Osteoblast (primary cell): Measurements from ENCODE around the gene IGFALS. TPM values are rescaled to one million over a fixed set of nuclear protein-coding genes. Genes with fewer than 3 reads are reported as not detected.
A peak's percentile ranks its signal among the peaks of the same experiment; 100 is the strongest.

ENCODE experiments used
- DNase-seq: peaks from one replicate; pipeline ENCODE4 v3.0.0; 2011; ENCODE audit warnings: low spot score, mixed read lengths; ENCODE audit not compliant: insufficient read length; ENCODE audit errors: missing footprints
- H2AFZ ChIP-seq: 2 replicates; pipeline ENCODE4 v1.6.0; 2011; ENCODE audit warnings: mild to moderate bottlenecking, low read length
- H3K27ac ChIP-seq: 2 replicates; pipeline ENCODE4 v1.5.1; 2011; ENCODE audit warnings: mild to moderate bottlenecking, low read depth, low read length, moderate library complexity
- H3K27me3 ChIP-seq: 2 replicates; pipeline ENCODE4 v1.6.0; 2012; ENCODE audit warnings: mild to moderate bottlenecking, control low read depth, inconsistent platforms, low read length, moderate library complexity; ENCODE audit not compliant: insufficient read depth
- H3K36me3 ChIP-seq: 2 replicates; pipeline ENCODE4 v1.5.1; 2011; ENCODE audit warnings: mild to moderate bottlenecking, low read length, control low read depth, moderate library complexity; ENCODE audit not compliant: insufficient read depth
- H3K4me1 ChIP-seq: 2 replicates; pipeline ENCODE4 v1.5.1; 2011; ENCODE audit warnings: mild to moderate bottlenecking, low read length, control low read depth, moderate library complexity; ENCODE audit not compliant: insufficient read depth
- H3K4me2 ChIP-seq: 2 replicates; pipeline ENCODE4 v1.6.0; 2011; ENCODE audit warnings: mild to moderate bottlenecking, low read length; ENCODE audit not compliant: insufficient read depth
- H3K4me3 ChIP-seq: fragments of 200-600 bp; sonication (generic); 3 replicates; pipeline ENCODE4 v1.5.1; 2012; ENCODE audit warnings: mild to moderate bottlenecking, low read length, inconsistent platforms; ENCODE audit not compliant: insufficient read depth
- H3K79me2 ChIP-seq: 2 replicates; pipeline ENCODE4 v1.6.0; 2012; ENCODE audit warnings: mild to moderate bottlenecking, low read length, control low read depth, inconsistent platforms; ENCODE audit not compliant: insufficient read depth
- H3K9me3 ChIP-seq: 2 replicates; pipeline ENCODE4 v1.5.1; 2011; ENCODE audit warnings: low read depth, low read length, control low read depth
- H4K20me1 ChIP-seq: 2 replicates; pipeline ENCODE4 v1.6.0; 2012; ENCODE audit warnings: mild to moderate bottlenecking, low read length, control low read depth; ENCODE audit not compliant: insufficient read depth
- CTCF ChIP-seq: IDR thresholded peaks from 2 replicates; pipeline ENCODE4 v1.5.1; 2011; ENCODE audit warnings: mild to moderate bottlenecking, low read depth, low read length, moderate library complexity; ENCODE audit errors: extremely low read depth
- total RNA-seq: library from RNA; depleted of rRNA; stranded (reverse); fragments of >200 nt; gene quantifications from 2 replicates; pipeline ENCODE4 v1.2.3, GENCODE V29; 2012

The IGFALS gene
- total RNA-seq, 1 donor, result not detected

GRCh38 chr16:1760911-1761310, 32.6 kb downstream of the IGFALS start:
- H3K27me3 ChIP-seq, result no peaks in the 10 kb centered on the region
- peaks cover 52% of the 10 kb centered on the region for H3K36me3 ChIP-seq
- no peaks in the 10 kb centered on the region for H3K4me1 ChIP-seq
- peak; percentile 84 for DNase-seq
- H3K4me3 ChIP-seq, result no peak overlapping the region
- no peak overlapping the region for H3K4me2 ChIP-seq
- peaks cover 4% of the 10 kb centered on the region for H3K79me2 ChIP-seq
- H3K9me3 ChIP-seq, result no peaks in the 10 kb centered on the region
- no peak for TF ChIP-seq CTCF
- H3K27ac ChIP-seq, result no peak overlapping the region
- no peak overlapping the region for H2AFZ ChIP-seq
- peaks cover 9% of the 10 kb centered on the region for H4K20me1 ChIP-seq

DNA sequence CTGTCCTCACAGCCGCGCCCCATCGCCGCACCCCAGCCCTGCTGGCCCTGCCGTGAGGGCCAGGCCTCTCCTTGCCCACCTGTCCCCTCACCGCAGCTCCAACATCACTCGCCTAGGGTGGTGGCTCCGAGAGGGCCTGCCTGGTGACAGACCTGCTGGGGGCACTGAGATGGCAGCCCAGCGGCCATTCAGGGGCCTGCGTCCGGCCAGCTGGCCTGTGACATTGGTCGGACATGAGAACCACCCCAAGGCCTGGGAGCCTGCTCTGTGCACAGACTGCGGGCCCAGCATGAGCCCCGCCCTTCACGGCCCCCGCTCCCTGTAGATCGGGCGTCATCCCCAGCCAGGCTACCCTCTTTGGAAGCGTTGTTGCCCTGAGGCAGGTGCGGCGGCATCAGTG, 34.0 kb downstream of the IGFALS start:
- TF ChIP-seq CTCF, result no peak
- peaks cover 12% of the 10 kb centered on the region for H4K20me1 ChIP-seq
- no peak overlapping the region for H3K4me2 ChIP-seq
- no peaks in the 10 kb centered on the region for H3K4me1 ChIP-seq
- no peak overlapping the region for H3K4me3 ChIP-seq
- peaks cover 5% of the 10 kb centered on the region for H3K79me2 ChIP-seq
- DNase-seq, result peak; percentile 74
- H3K36me3 ChIP-seq, result peaks cover 41% of the 10 kb centered on the region
- no peak overlapping the region for H3K27ac ChIP-seq
- no peaks in the 10 kb centered on the region for H3K27me3 ChIP-seq
- no peaks in the 10 kb centered on the region for H3K9me3 ChIP-seq
- no peak overlapping the region for H2AFZ ChIP-seq

DNA sequence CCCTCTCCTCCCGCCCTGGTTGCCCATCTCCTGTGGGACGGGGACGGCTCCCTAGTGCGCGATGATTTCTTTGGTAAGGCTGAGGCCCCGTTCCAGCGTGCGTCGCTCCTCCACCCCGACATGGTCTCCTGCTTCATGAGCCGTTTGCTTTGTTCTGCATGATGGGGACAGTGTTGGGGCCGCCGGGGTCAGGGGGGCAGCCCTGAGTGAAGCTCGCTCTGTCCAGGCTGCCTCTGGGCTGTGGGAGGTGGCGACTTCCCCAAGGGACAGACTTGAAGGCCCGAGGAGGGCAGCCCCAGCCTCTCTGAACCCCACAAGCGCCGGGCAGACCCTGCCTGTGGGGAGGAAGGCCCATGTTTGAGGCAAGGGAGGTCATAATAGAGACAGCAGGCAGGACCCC, 34.6 kb downstream of the IGFALS start:
- H4K20me1 ChIP-seq, result peaks cover 12% of the 10 kb centered on the region
- H3K4me3 ChIP-seq, result no peak overlapping the region
- no peaks in the 10 kb centered on the region for H3K9me3 ChIP-seq
- no peak for TF ChIP-seq CTCF
- H3K27ac ChIP-seq, result no peak overlapping the region
- no peak for DNase-seq
- no peaks in the 10 kb centered on the region for H3K27me3 ChIP-seq
- no peak overlapping the region for H3K4me2 ChIP-seq
- peaks cover 5% of the 10 kb centered on the region for H3K79me2 ChIP-seq
- no peaks in the 10 kb centered on the region for H3K4me1 ChIP-seq
- no peak overlapping the region for H2AFZ ChIP-seq
- H3K36me3 ChIP-seq, result peaks cover 42% of the 10 kb centered on the region

DNA sequence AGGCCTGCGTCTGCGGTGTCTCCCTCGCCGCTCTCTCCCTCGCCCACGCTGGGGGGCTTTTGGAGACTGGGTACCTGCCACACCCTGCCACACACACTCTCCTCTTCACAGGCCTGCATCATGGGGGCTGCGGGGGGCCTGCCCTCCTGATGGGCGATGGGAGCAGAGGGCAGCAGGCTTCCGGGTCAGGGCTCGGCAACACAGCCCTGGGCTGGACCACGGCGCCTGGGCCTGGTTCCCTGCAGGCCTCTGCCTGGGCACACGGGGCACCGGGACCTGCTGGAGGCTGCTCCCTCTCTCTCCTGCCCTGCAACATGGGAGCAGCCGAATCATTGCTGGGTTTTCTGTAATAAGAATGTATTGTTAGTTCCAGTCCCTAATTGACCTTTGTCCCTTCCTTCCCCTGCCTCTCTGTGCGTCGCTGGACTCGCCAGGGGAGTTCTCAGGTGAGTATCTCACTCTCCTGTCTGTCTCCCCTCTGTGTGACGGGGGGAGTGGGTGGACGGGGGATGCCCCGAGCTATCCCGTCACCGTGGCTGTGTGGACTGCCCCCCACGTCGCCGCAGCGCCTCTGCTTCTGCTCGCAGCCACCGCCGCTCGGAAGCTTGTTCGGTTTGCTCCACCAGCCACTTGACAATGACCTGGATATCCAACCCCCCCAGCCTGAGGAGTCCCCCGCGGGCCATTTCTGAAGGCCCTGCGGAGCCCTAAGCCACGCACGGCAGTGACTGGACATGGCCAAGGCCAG, 35.6 kb downstream of the IGFALS start:
- peaks cover 5% of the 10 kb centered on the region for H3K79me2 ChIP-seq
- no peaks in the 10 kb centered on the region for H3K9me3 ChIP-seq
- no peak overlapping the region for H2AFZ ChIP-seq
- H4K20me1 ChIP-seq, result peaks cover 7% of the 10 kb centered on the region
- peaks cover 39% of the 10 kb centered on the region for H3K36me3 ChIP-seq
- TF ChIP-seq CTCF, result no peak
- H3K4me2 ChIP-seq, result no peak overlapping the region
- no peaks in the 10 kb centered on the region for H3K4me1 ChIP-seq
- DNase-seq, result no peak
- H3K27me3 ChIP-seq, result no peaks in the 10 kb centered on the region
- H3K4me3 ChIP-seq, result no peak overlapping the region
- H3K27ac ChIP-seq, result no peak overlapping the region
